ENCODE results near the gene CALML5. TPM values are rescaled to one million over a fixed set of nuclear protein-coding genes. Genes with fewer than 3 reads are reported as not detected.

Gene CALML5
- total and polyA plus RNA-seq, 2 of the 4 experiments (the other 2 are of a cell fraction) = not detected

DNA sequence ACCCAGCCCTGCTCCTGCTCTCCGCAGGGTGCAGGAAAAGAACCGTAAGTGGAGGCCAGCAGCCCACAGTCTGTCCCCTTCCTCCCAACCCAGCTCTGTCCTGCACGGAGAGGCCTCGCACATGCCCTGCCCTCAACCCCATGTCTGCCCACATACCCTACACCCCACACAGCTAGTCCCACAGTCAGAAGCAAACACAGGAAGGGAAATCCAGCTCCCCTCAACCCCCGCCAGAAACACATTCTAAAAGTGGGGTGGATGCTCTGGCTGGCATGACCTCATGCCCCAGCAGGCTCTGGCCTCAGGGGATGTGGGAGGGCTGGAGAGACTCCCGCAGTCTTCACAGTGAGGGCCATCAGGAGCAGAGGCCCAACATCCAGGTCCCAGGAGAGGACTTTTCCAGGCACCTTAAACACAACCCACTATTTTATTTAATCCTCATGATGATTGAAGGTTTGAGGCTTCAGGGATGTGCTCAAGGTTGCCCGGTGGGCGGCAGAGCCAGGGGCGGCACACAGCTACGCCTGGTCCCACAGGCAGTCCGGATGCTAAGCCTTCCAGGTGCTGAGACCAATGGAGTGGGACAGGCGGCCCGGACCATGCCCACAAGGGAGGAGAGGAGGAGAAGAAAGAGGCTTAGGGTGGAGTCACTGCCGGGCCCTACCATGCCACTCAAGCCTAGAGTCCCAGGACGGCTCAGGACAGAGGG is 29.9 kb downstream of the CALML5 start:
- H3K9me1 ChIP-seq (ENCODE audit: insufficient read depth, low read length) = no peaks in the 10 kb centered on the region
- H2AK9ac ChIP-seq (replicated peaks; ENCODE audit: low read depth, low read length, poor library complexity) = no peak overlapping the region
- no peak for DNase-seq
- intact Hi-C loops (cut with micrococcal nuclease) = loop anchor here (5.0 kb wide), 1 partner anchor 53 kb away; the partner anchor contains the start of gene CALML3
- no peak overlapping the region for H3K23ac ChIP-seq (ENCODE audit: low read depth, low read length)
- no peaks in the 10 kb centered on the region for H3K36me3 ChIP-seq (ENCODE audit: control insufficient read depth, insufficient read depth, low read length)
- H2AFZ ChIP-seq (replicated peaks; ENCODE audit: low read length, poor library complexity) = no peak overlapping the region
- H4K20me1 ChIP-seq (ENCODE audit: insufficient read depth, low read length) = no peaks in the 10 kb centered on the region
- H3K27ac ChIP-seq (ENCODE audit: insufficient read depth, low read length) = no peak overlapping the region
- CTCF ChIA-PET = no interaction called here
- no peaks in the 10 kb centered on the region for H3K27me3 ChIP-seq (ENCODE audit: control insufficient read depth, insufficient read depth, low read length)
- H3K56ac ChIP-seq (ENCODE audit: extremely low read depth, insufficient read depth, low read length) = no peak overlapping the region
- no peak overlapping the region for H3K18ac ChIP-seq (ENCODE audit: low read depth, low read length)
- H3K14ac ChIP-seq (replicated peaks; ENCODE audit: low read depth, low read length) = no peak overlapping the region
- no peak overlapping the region for H3K4me2 ChIP-seq (ENCODE audit: low read depth, low read length)
- no peak overlapping the region for H2BK20ac ChIP-seq (ENCODE audit: low read depth, low read length)
- BruUV-seq (replicated peaks) = no TSS peak
- H3K4me1 ChIP-seq (ENCODE audit: control insufficient read depth, insufficient read depth, low read length) = peaks cover 8% of the 10 kb centered on the region
- in situ Hi-C loops (cut with MboI; ENCODE audit: low sequenced_read_pairs) = loop anchor here (25.0 kb wide), 1 partner anchor 393 kb away; no protein-coding TSS in a partner anchor
- H2AK5ac ChIP-seq (ENCODE audit: low read depth, low read length) = no peak overlapping the region
- H2BK15ac ChIP-seq (ENCODE audit: low read depth, low read length) = no peak overlapping the region
- H2BK5ac ChIP-seq (ENCODE audit: low read depth, low read length, poor library complexity, severe bottlenecking) = no peak overlapping the region
- no peak for TF ChIP-seq CEBPB (IDR thresholded peaks at IDR 0.05; ENCODE audit: low read depth, low read length)
- TF ChIP-seq, protein P1, sequence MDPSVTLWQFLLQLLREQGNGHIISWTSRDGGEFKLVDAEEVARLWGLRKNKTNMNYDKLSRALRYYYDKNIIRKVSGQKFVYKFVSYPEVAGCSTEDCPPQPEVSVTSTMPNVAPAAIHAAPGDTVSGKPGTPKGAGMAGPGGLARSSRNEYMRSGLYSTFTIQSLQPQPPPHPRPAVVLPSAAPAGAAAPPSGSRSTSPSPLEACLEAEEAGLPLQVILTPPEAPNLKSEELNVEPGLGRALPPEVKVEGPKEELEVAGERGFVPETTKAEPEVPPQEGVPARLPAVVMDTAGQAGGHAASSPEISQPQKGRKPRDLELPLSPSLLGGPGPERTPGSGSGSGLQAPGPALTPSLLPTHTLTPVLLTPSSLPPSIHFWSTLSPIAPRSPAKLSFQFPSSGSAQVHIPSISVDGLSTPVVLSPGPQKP (IDR thresholded peaks at IDR 0.05; ENCODE audit: borderline replicate concordance, low read depth, low read length) = no peak
- no peak for TF ChIP-seq NFE2L2 (IDR thresholded peaks at IDR 0.05; ENCODE audit: low read depth, low read length)
- TF ChIP-seq MXI1 (IDR thresholded peaks at IDR 0.05; ENCODE audit: borderline replicate concordance, low read depth, low read length) = no peak
- TF ChIP-seq CHD1 (IDR thresholded peaks at IDR 0.05; ENCODE audit: low read depth, low read length) = no peak
- TF ChIP-seq, protein P2, sequence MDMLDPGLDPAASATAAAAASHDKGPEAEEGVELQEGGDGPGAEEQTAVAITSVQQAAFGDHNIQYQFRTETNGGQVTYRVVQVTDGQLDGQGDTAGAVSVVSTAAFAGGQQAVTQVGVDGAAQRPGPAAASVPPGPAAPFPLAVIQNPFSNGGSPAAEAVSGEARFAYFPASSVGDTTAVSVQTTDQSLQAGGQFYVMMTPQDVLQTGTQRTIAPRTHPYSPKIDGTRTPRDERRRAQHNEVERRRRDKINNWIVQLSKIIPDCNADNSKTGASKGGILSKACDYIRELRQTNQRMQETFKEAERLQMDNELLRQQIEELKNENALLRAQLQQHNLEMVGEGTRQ (IDR thresholded peaks at IDR 0.05; ENCODE audit: low read depth, low read length) = no peak
- no peak for TF ChIP-seq RAD21 (IDR thresholded peaks at IDR 0.05; ENCODE audit: low read length)
- no peak for TF ChIP-seq RCOR1 (IDR thresholded peaks at IDR 0.05; ENCODE audit: insufficient replicate concordance, low read length)
- H2BK120ac ChIP-seq (ENCODE audit: low read depth, low read length) = no peak overlapping the region
- H3K4ac ChIP-seq (ENCODE audit: low read depth, low read length) = no peak overlapping the region
- H3K9ac ChIP-seq (ENCODE audit: low read depth, low read length) = no peak overlapping the region
- POLR2A ChIA-PET (ENCODE audit: unreplicated experiment) = no interaction called here
- no peak overlapping the region for H4K91ac ChIP-seq (ENCODE audit: insufficient read depth, low read depth, low read length)
- 93% methylated on average over 7 of the region's 15 CpGs; no CpG with 5 or more reads in 1 of the 2 experiments for WGBS, 2 experiments (ENCODE audit: extremely low coverage in 2 of 2, insufficient read length in 1 of 2)
- H4K8ac ChIP-seq (ENCODE audit: low read depth in 2 of 2, low read length in 2 of 2) = no peak overlapping the region
- dilution Hi-C loops (cut with HindIII; ENCODE audit: low sequenced_read_pairs, unreplicated experiment) = no loop called here
- ATAC-seq (ENCODE audit: low read depth) = no peak
- H3K4me3 ChIP-seq (ENCODE audit: insufficient read depth, low read depth, low read length) = no peak overlapping the region
- H3K9me3 ChIP-seq (ENCODE audit: control insufficient read depth, insufficient read depth, low read length) = peaks cover 6% of the 10 kb centered on the region
- H4K5ac ChIP-seq (ENCODE audit: low read depth, low read length) = no peak overlapping the region
- no peaks in the 10 kb centered on the region for H3K79me1 ChIP-seq (ENCODE audit: low read depth in 1 of 2, low read length in 2 of 2)

Data from IMR-90 (cell line).